Pons (tissue), 1 donor: ENCODE data around the gene RNF213.
"Not testable (repeated sequence)": the region's sequence is repeated elsewhere in the genome, so short reads cannot be mapped to it uniquely, and the experiment has no call there.

Experiments
- DNase-seq: peaks from one replicate; pipeline ENCODE4 v3.0.0-alpha.2; 2016; ENCODE audit warnings: low spot score

RNF213 gene

GRCh38 chr17:80224683-80225082 lies 36.0 kb upstream of the RNF213 start:
- DNase-seq = no peak

- no peak for DNase-seq
Measured at GRCh38 chr17:80225230-80225629, 35.4 kb upstream of the RNF213 start.

- DNase-seq = no peak
Measured at GRCh38 chr17:80227156-80227555, 33.5 kb upstream of the RNF213 start.

GRCh38 chr17:80227666-80228065 lies 33.0 kb upstream of the RNF213 start:
- DNase-seq = no peak

GRCh38 chr17:80228477-80228876 lies 32.2 kb upstream of the RNF213 start:
- DNase-seq = no peak

- no peak for DNase-seq
Measured at GRCh38 chr17:80229011-80229410, 31.6 kb upstream of the RNF213 start.

GRCh38 chr17:80232438-80232837 lies 28.2 kb upstream of the RNF213 start:
- no peak for DNase-seq

- DNase-seq = no peak
Measured at GRCh38 chr17:80233202-80233601, 27.4 kb upstream of the RNF213 start.

- DNase-seq = no peak
Measured at GRCh38 chr17:80236911-80237310, 23.7 kb upstream of the RNF213 start.

- no peak for DNase-seq
Measured at GRCh38 chr17:80237386-80237785, 23.3 kb upstream of the RNF213 start.

- no peak for DNase-seq
Measured at GRCh38 chr17:80242505-80242904, 18.1 kb upstream of the RNF213 start.

GRCh38 chr17:80243526-80244433 lies 16.9 kb upstream of the RNF213 start:
- DNase-seq = no peak

- not testable (repeated sequence) for DNase-seq
Measured at GRCh38 chr17:80244448-80244847, 16.2 kb upstream of the RNF213 start.

- DNase-seq = no peak
Measured at GRCh38 chr17:80244871-80245509, 15.7 kb upstream of the RNF213 start.

- no peak for DNase-seq
Measured at GRCh38 chr17:80245566-80246265, 14.9 kb upstream of the RNF213 start.

GRCh38 chr17:80246266-80246681 lies 14.4 kb upstream of the RNF213 start:
- DNase-seq = no peak

- no peak for DNase-seq
Measured at GRCh38 chr17:80246726-80247125, 13.9 kb upstream of the RNF213 start.

- DNase-seq = no peak
Measured at GRCh38 chr17:80247561-80247960, 13.1 kb upstream of the RNF213 start.

GRCh38 chr17:80248001-80248893 lies 12.4 kb upstream of the RNF213 start:
- no peak for DNase-seq

GRCh38 chr17:80248894-80249710 lies 11.6 kb upstream of the RNF213 start:
- no peak for DNase-seq

GRCh38 chr17:80251966-80252365 lies 8.7 kb upstream of the RNF213 start:
- DNase-seq = no peak
